Nephron progenitor cell (in vitro differentiated cells): Measurements from ENCODE around the gene CCDC124.

Experiments used
- DNase-seq: peaks from one replicate; pipeline ENCODE4 v3.0.0; 2021
- H3K27ac Mint-ChIP-seq: 2 replicates; pipeline ENCODE4 v1.8.0; 2021; ENCODE audit warnings: mild to moderate bottlenecking, moderate library complexity, mixed read lengths
- H3K27me3 Mint-ChIP-seq: 2 replicates; pipeline ENCODE4 v1.8.0; 2021; ENCODE audit warnings: mild to moderate bottlenecking, low read depth, mixed read lengths; ENCODE audit not compliant: poor library complexity
- H3K36me3 Mint-ChIP-seq: 2 replicates; pipeline ENCODE4 v1.8.0; 2021; ENCODE audit warnings: low read depth, mixed read lengths
- H3K4me1 Mint-ChIP-seq: 2 replicates; pipeline ENCODE4 v1.8.0; 2021; ENCODE audit warnings: mixed read lengths
- H3K4me3 Mint-ChIP-seq: 2 replicates; pipeline ENCODE4 v1.8.0; 2021; ENCODE audit warnings: mild to moderate bottlenecking, moderate library complexity, mixed read lengths
- H3K9me3 Mint-ChIP-seq: 2 replicates; pipeline ENCODE4 v1.8.0; 2021; ENCODE audit warnings: mild to moderate bottlenecking, moderate library complexity, mixed read lengths
- CTCF ChIP-seq: fragments of 200-600 bp; sonication (generic); IDR thresholded peaks from 2 replicates; pipeline ENCODE4 v1.5.0; 2021; ENCODE audit warnings: antibody characterized with exemption

CCDC124 gene

DNA sequence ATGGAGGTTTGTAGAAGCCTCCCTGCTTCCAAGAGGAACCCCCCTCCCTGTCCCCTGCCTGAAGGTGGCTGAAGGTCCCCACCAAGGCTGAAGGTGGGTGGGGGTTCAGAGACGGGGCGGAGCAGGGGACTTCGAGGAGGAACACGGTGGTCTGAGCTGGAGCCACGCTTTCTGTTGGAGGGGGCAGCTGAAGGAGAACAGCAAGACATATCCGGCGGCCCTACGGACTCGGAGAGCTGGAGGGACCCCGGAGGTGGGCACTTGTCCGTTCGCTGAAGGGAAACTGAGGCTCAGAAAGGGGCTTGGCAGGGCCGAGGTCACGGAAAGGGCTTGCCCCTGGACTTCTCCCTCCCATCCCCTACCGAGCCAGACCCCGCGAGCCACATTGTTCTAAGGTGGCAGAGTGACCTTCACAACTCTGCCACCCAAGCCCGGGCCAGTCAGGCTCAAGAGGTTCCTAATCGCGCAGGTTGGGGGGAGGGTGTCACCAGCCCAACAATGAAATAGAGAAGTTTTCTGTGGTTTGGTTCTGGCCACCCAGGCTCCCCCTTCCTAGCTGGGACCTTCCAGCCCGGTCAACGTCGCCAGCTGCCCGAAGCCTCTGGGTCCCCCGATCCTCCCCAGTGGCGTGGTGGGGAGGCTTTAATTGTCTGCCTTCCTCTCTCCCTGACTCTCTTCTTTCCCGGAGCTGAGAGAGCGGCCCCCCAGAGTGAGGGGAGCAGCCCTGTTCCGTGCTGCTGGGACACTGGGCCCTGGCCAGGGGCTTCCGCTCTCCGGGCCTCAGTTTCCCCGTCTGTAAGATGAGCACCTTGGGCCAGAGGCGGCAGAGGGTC lies 18.6 kb downstream of the CCDC124 start:
- H3K27me3 Mint-ChIP-seq = peaks cover 58% of the 10 kb centered on the region
- H3K9me3 Mint-ChIP-seq = no peaks in the 10 kb centered on the region
- H3K4me3 Mint-ChIP-seq = peak overlapping the region; percentile 85
- peak; percentile 43 for DNase-seq
- no peaks in the 10 kb centered on the region for H3K36me3 Mint-ChIP-seq
- H3K27ac Mint-ChIP-seq = no peak overlapping the region
- TF ChIP-seq CTCF = no peak
- peaks cover 50% of the 10 kb centered on the region for H3K4me1 Mint-ChIP-seq

DNA sequence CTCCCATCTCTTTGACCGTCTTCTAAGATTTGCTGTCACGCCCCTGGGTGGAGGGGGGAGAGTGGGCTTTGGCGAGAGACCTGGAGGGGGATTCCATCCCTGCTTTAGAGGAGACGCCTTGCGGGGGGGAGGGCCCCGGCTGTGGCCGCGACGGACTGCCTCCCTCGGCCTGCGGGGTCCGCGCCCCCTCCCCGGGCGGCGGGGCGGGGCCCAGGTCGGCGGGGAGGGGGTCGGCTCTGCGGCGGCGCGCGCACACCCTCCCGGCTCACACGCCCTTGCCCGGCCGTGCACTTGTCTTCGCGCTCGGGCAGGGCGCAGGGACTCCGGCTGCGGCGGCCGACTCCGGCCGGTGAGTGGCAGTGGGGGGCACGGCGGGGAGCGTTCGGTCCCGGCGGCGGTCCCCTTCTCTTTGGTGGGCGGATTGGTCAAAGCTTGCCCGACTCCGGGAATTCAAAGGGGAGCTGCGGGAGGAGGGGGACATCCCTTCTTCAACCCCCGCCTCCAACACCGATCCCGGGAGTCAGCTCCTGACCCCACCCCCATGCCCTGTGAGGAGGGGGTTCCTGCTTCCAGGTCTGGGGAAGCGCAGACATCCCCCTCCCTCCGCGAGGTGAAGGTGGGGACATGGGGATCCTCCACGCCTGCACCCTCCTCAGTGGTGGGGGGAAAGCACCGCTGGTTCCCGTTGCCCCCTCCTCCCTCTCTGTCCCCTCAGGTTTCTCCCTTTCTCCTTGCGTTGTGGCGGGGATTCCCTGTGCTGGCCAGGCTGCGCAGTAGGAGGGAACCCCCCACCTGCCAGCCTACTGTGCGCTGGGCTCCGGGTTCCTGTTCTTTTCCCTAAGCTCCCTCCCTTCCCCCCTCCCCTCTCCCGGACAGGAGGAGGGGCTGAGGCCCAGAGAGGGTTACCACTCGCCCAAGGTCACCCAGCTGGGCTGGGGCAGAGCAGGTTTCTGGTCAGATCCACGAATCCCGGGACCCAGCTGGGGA lies 19.5 kb downstream of the CCDC124 start:
- peaks cover 66% of the 10 kb centered on the region for H3K27me3 Mint-ChIP-seq
- DNase-seq = peak; percentile 66
- no peak for TF ChIP-seq CTCF
- H3K36me3 Mint-ChIP-seq = peaks cover 2% of the 10 kb centered on the region
- H3K4me3 Mint-ChIP-seq = peak overlapping the region; percentile 85
- no peak overlapping the region for H3K27ac Mint-ChIP-seq
- peaks cover 48% of the 10 kb centered on the region for H3K4me1 Mint-ChIP-seq
- H3K9me3 Mint-ChIP-seq = no peaks in the 10 kb centered on the region

DNA sequence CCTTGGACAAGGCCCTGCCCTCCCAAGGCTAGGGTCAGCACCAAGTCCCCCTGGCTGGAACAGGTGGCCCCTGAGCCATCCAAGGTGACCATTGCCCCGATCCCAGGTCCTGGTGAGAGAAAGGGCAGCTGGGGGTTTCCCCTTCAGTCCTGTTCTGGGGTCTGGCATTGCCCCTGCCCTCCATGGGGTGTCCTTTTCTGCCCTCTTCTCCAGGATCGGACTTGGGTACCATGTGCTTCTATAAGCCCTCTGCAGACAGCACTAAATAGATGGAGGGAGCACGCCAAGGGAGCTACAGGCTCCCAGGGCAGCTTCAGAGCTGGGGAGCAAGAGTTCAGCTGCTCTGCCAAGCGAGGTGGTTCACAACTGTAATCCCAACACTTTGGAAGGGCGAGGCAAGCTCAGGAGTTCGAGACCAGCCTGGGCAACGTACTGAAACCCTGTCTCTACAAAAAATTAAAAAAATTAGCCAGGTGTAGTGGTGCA lies 20.5 kb downstream of the CCDC124 start:
- peak overlapping the region; percentile 81 for H3K4me3 Mint-ChIP-seq
- H3K27me3 Mint-ChIP-seq = peaks cover 71% of the 10 kb centered on the region
- TF ChIP-seq CTCF = no peak
- H3K27ac Mint-ChIP-seq = no peak overlapping the region
- peaks cover 45% of the 10 kb centered on the region for H3K4me1 Mint-ChIP-seq
- DNase-seq = no peak
- H3K9me3 Mint-ChIP-seq = no peaks in the 10 kb centered on the region
- H3K36me3 Mint-ChIP-seq = peaks cover 8% of the 10 kb centered on the region

DNA sequence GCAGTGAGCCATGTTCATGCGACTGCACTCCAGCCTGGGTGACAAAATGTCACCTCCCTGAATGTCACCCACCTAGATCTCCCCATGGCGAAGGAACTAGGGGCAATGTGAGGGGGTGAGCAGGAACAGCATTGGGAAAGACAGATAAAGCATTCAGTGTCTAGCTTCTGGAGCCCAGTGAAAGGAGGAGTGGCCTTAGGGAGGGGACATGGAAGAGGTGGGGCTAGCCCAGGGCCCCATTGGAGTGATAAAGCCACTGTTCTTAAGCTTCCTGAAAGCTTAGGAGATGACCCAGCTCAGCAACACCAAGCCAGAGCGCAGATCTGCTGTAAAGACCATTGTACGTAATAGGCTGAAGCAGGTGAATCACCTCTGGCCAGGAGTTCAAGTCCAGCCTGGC lies 21.1 kb downstream of the CCDC124 start:
- H3K4me3 Mint-ChIP-seq = peak overlapping the region; percentile 81
- peaks cover 45% of the 10 kb centered on the region for H3K4me1 Mint-ChIP-seq
- no peak for DNase-seq
- peaks cover 8% of the 10 kb centered on the region for H3K36me3 Mint-ChIP-seq
- H3K27me3 Mint-ChIP-seq = peaks cover 67% of the 10 kb centered on the region
- no peaks in the 10 kb centered on the region for H3K9me3 Mint-ChIP-seq
- no peak for TF ChIP-seq CTCF
- H3K27ac Mint-ChIP-seq = no peak overlapping the region

- DNase-seq = no peak
- no peak for TF ChIP-seq CTCF
- Mint-ChIP-seq H3K36me3 (peaks cover 8% of the 10 kb centered on the region), H3K9me3 (no peaks in the 10 kb centered on the region), H3K4me3 (no peak overlapping the region), H3K4me1 (peaks cover 40% of the 10 kb centered on the region), H3K27ac (no peak overlapping the region), H3K27me3 (peaks cover 63% of the 10 kb centered on the region)
Measured at GRCh38 chr19:17954401-17954800, 21.6 kb downstream of the CCDC124 start.
